GM19324 (cell line): Measurements from ENCODE around the gene KCNQ5.

ENCODE experiments used
- ATAC-seq: cut with Tn5 transposase; IDR thresholded peaks from one replicate; pipeline ENCODE4 v1.9.1; 2021; ENCODE audit warnings: mild to moderate bottlenecking, moderate library complexity; ENCODE audit not compliant: unreplicated experiment, low FRiP score

KCNQ5 gene

GRCh38 chr6:72738091-72738490 lies 116.2 kb downstream of the KCNQ5 start:
- ATAC-seq, result no peak

DNA sequence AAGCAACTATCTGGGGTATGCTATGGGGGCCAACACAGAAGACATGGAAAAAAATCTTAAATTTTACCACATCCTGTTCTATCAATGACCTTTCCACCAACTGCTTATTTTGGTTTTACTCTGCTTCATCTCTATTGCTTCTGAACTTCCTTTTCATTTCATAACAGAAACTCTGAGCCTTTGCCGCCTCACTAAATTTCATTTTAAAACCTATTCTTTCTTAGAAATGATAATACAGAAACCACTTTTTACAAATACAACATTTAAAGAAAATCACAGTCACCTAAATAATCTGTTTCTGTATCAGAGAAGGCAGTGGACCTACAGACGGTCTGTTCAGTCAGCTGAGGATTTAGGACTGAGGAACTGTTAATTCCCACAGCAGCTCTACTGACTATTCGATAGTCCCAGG lies 117.5 kb downstream of the KCNQ5 start:
- no peak for ATAC-seq

DNA sequence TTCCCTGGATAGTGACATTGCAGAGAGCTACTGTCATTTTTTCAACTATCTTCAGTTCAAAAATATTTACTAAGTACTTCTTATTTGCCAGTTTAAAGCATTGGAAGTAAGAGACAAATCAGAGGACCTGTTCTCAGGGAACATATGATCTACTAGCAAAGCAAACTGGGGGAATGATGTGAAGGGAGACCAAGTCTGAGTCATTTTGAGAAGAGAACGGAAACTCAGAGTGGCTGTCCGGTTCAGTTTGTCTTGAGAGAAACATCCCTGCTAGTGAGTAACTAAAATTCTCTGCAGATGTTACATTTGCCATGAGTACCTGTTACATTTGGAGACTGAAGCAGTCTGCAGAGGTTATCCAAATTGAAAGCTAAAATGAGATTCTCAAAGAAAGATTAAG lies 118.3 kb downstream of the KCNQ5 start:
- ATAC-seq, result peak; percentile 75

DNA sequence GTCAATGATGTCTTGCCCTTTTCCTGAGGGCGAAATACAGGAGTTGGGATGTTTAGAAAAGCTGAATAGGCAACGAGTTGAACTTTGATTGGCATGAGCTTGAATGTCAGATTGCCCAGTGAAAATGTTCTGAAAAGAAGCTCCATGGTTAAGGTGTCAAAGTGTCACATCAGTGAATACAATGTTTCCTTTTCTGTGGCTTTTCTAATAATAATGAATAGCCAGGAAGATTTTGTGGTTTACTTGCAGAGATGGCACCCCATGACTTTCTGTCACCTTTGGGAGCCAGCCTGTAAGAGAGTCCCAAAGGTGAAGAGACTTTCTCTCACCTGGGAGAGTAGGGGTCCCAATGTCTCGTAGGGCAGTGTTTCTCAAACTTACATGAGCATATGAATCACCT lies 119.2 kb downstream of the KCNQ5 start:
- no peak for ATAC-seq

DNA sequence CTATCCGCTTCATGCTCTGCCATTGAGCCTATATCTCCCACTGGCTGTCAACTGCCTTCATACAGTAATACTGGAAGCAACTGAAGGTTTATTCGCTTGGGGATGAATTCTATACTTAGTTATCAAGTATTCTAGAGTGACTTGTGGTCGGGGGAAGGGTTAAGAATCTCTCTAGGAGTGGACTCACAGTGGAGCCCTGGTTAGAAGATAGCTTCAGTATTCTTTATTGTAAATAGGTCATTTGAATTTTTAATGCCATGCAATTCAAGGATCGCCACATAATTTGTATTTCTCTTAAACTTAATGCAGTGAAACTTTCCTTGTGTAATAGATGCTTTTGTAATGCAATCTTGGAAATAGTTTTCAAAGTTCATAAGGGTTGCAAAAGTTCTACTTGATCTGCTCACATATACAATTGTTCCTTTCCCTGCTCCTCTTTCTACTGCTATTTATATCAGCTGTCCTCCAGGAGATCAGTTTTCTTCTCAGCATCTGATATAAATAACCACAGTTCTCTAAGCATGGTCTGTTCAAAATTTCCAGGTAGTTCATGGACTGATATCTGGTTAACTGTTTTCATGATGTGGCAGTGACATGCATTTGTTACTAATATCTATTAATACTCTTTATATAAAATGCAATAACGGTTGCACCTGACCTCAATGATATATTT lies 120.3 kb downstream of the KCNQ5 start:
- no peak for ATAC-seq

GRCh38 chr6:72746276-72746675 lies 124.4 kb downstream of the KCNQ5 start:
- no peak for ATAC-seq

- no peak for ATAC-seq
These were observed 126.9 kb downstream of the KCNQ5 start for GRCh38 chr6:72748759-72749158.

GRCh38 chr6:72755752-72756151 lies 133.9 kb downstream of the KCNQ5 start:
- ATAC-seq, result no peak

- ATAC-seq, result no peak
These were observed 135.2 kb downstream of the KCNQ5 start for GRCh38 chr6:72757048-72757447.

DNA sequence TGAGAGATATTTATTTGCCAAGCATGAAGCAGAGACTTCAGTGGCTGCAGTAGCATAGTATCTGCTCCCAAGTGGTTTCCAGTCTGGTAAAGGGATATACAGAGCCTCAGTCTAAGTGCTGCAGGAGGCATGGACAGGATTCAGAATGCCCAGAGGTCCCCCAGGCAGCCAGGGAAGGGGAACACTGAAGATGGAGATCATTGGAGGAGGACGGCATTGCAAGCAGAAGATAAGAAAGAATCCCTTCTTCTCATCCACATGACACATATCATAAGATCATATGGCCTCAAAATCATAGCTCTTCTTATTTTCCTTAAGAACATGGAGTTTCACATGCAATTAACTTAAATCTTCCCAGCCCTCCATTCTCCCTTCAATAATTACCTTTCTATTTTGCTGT lies 136.1 kb downstream of the KCNQ5 start:
- ATAC-seq, result no peak

GRCh38 chr6:72758901-72759300 lies 137.0 kb downstream of the KCNQ5 start:
- no peak for ATAC-seq

- no peak for ATAC-seq
These were observed 138.4 kb downstream of the KCNQ5 start for GRCh38 chr6:72760114-72760793.

GRCh38 chr6:72761761-72762160 lies 139.9 kb downstream of the KCNQ5 start:
- no peak for ATAC-seq

GRCh38 chr6:72769459-72770125 lies 147.7 kb downstream of the KCNQ5 start:
- ATAC-seq, result peak; percentile 50

DNA sequence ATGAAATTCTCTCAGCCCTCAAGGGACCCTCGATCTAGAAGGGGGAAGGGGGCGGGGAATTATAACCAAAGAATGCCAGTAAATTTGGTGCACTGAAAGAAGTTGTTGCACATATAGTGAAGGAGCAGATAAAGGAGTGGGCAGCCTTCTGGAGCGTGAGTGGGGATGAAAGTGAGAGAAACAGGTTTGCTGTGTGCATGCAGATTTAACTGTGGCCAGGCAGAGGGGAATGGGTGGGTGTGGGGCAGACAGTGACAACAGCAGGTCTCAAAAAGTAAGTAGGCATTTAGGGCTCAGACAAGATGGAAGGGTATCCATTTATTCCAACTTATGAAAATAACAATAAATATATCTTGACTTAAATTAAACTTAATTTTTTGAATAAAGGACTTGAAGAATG lies 149.1 kb downstream of the KCNQ5 start:
- no peak for ATAC-seq

DNA sequence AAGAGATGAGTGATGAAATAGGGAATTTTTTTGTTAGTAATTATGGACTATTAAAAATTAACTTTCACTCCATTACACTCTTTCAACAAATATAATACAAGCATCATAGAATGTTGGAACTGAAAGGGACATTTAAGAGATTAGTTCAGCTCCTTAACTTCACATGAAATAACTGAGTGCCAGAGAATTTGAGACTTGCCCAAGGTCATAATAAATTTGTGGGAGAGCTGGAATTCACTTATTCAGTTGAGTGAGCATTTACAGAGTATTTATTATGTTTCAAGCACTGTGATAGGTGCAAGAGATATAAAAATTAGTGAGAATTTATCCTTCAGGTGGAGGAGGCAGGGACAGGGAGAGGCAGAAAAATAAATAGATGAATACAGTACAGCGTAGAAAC lies 154.6 kb downstream of the KCNQ5 start:
- no peak for ATAC-seq

DNA sequence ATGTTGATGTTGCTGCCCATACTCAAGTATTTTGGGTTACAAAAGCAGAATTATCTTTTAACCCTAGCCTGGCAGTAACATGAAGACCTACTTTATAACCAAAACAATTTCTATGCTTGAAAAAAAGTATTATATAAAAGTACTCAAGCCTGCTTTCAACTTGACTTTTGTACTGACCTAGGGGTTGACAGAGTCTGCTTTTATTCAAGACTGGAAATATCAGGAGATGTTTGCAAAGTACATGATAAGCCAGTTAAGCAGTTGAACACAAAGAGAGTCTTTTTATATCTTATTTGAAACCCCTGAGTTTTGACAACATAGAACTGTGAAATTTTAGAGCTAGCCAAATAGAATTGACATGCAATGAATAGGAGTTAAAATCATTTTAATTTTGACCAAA lies 159.8 kb downstream of the KCNQ5 start:
- no peak for ATAC-seq

- ATAC-seq, result no peak
These were observed 161.2 kb downstream of the KCNQ5 start for GRCh38 chr6:72783035-72783434.

DNA sequence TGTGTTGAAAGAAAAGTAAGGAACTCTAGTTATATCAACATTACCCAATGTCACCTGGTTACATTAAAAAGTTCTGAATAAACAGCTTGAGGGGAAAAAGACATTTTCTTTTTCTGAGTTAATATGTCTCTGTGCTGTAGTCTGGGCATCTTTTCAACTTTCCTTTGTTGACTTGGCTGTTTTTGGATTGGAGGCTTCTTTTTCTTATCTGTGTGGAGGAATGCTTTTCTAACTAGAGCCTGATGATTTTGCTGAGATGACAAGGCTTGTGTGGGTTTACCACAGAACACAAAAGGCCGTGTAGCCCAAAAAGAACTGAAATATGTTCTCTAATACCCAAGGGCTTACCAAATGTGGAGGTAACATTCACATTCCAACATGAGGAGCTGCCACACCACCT lies 161.8 kb downstream of the KCNQ5 start:
- ATAC-seq, result no peak

DNA sequence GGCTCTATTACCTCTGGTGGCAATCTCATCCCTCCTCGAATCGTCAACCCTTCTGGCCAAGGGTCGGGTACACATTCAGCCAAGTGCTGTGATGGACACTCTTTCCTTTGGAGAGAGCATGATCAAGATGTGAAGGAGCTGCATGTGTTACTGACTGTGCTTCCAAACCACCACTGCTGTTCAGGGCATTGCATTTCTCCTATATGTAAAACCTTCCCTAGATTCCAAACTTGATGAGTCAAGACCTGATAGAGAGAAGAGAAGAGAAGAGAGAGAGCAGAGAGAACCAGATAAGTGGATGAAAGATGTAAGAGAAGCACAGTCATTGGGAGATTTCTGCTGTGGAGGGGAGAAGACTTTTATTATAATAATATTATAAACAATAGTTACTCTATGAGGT lies 162.2 kb downstream of the KCNQ5 start:
- ATAC-seq, result no peak

DNA sequence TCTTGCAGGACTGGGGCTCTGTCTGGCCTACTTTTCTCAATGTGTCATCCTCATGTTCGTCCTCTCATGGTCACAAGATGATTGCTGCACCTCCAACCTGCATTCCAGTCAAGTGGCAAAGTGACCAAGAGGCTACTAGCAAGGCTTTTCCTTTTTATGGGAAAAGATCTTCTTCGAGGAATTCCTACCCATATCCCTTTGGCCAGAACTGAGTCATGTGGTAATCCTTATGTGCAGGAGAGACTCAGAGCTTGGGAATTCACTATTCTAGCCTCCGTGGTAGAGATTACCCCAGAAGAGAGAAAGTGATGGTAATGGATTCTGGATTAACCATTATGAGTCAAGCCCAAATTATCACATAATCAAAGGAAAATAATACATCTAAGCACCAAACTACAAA lies 162.7 kb downstream of the KCNQ5 start:
- ATAC-seq, result no peak
